ENCODE measurements around the gene FGD4. TPM values are rescaled to one million over a fixed set of nuclear protein-coding genes. Genes with fewer than 3 reads are reported as not detected.

Gene FGD4
- total RNA-seq, 1 experiment from 2014 or later: 2.2 TPM

GRCh38 chr12:32605326-32606095, 206.2 kb downstream of the FGD4 start:
- DNase-seq (ENCODE audit: low spot score): no peak

GRCh38 chr12:32606443-32606842, 207.1 kb downstream of the FGD4 start:
- DNase-seq (ENCODE audit: low spot score): no peak

GRCh38 chr12:32609966-32610365, 210.6 kb downstream of the FGD4 start:
- DNase-seq (ENCODE audit: low spot score): no peak

GRCh38 chr12:32611986-32612385, 212.6 kb downstream of the FGD4 start:
- DNase-seq (ENCODE audit: low spot score): no peak

GRCh38 chr12:32612658-32613614, 213.6 kb downstream of the FGD4 start:
- no peak for DNase-seq (ENCODE audit: low spot score)

GRCh38 chr12:32615441-32615840, 216.1 kb downstream of the FGD4 start:
- DNase-seq (ENCODE audit: low spot score): no peak

- no peak for DNase-seq (ENCODE audit: low spot score)
These were observed 218.2 kb downstream of the FGD4 start for GRCh38 chr12:32617534-32617933.

GRCh38 chr12:32618115-32618514, 218.8 kb downstream of the FGD4 start:
- DNase-seq (ENCODE audit: low spot score): no peak

GRCh38 chr12:32627976-32628375, 228.6 kb downstream of the FGD4 start:
- no peak for DNase-seq (ENCODE audit: low spot score)

- DNase-seq (ENCODE audit: low spot score): no peak
These were observed 242.0 kb downstream of the FGD4 start for GRCh38 chr12:32641287-32641901.

GRCh38 chr12:32644431-32644830, 245.1 kb downstream of the FGD4 start:
- no peak for DNase-seq (ENCODE audit: low spot score)

GRCh38 chr12:32647275-32647674, 247.9 kb downstream of the FGD4 start:
- no peak for DNase-seq (ENCODE audit: low spot score)

- DNase-seq (ENCODE audit: low spot score): no peak
These were observed 251.2 kb downstream of the FGD4 start for GRCh38 chr12:32650508-32650907.

GRCh38 chr12:32651151-32651955, 252.0 kb downstream of the FGD4 start:
- no peak for DNase-seq (ENCODE audit: low spot score)

GRCh38 chr12:32651956-32652210, 252.5 kb downstream of the FGD4 start:
- no peak for DNase-seq (ENCODE audit: low spot score)

- DNase-seq (ENCODE audit: low spot score): no peak
These were observed 260.6 kb downstream of the FGD4 start for GRCh38 chr12:32659908-32660440.

GRCh38 chr12:32661706-32662105, 262.3 kb downstream of the FGD4 start:
- no peak for DNase-seq (ENCODE audit: low spot score)

GRCh38 chr12:32662665-32663064, 263.3 kb downstream of the FGD4 start:
- DNase-seq (ENCODE audit: low spot score): no peak

GRCh38 chr12:32666018-32666417, 266.7 kb downstream of the FGD4 start:
- no peak for DNase-seq (ENCODE audit: low spot score)

- no peak for DNase-seq (ENCODE audit: low spot score)
These were observed 270.2 kb downstream of the FGD4 start for GRCh38 chr12:32669584-32669983.
